Activated CD4-positive, alpha-beta memory T cell treated with anti-CD3 and anti-CD28 coated beads, Interleukin-2, amount 10 ng/mL, durations not matched to agents 7 days and 5 days (primary cell): ENCODE results near the gene VASP. TPM values are rescaled to one million over a fixed set of nuclear protein-coding genes. Genes with fewer than 3 reads are reported as not detected.

Source experiments
- CTCF ChIA-PET: fragments of 350-600 bp; sonication (Branson Sonifier 250); formaldehyde crosslinking; loops from one replicate; lab custom pipeline; 2021; ENCODE audit warnings: antibody characterized with exemption, inconsistent platforms; lab: Charles Lee
- POLR2A ChIA-PET: fragments of 350-600 bp; sonication (Branson Sonifier 250); formaldehyde crosslinking; loops from one replicate; lab custom pipeline; 2021; ENCODE audit warnings: antibody characterized with exemption; lab: Charles Lee
- DNase-seq: peaks from one replicate; pipeline ENCODE4 v3.0.0-alpha.2; 2020
- H3K27ac Mint-ChIP-seq: one replicate; pipeline ENCODE4 v1.8.0; 2021; ENCODE audit warnings: mild to moderate bottlenecking, mixed read lengths
- H3K27me3 Mint-ChIP-seq: one replicate; pipeline ENCODE4 v1.8.0; 2021; ENCODE audit warnings: mixed read lengths
- H3K36me3 Mint-ChIP-seq: one replicate; pipeline ENCODE4 v1.8.0; 2021; ENCODE audit warnings: low read depth, mixed read lengths
- H3K4me1 Mint-ChIP-seq: one replicate; pipeline ENCODE4 v1.8.0; 2021; ENCODE audit warnings: mixed read lengths
- H3K4me3 Mint-ChIP-seq: one replicate; pipeline ENCODE4 v1.8.0; 2021; ENCODE audit warnings: mild to moderate bottlenecking, mixed read lengths
- H3K9me3 Mint-ChIP-seq: one replicate; pipeline ENCODE4 v1.8.0; 2021; ENCODE audit warnings: mixed read lengths
- total RNA-seq, 2 experiments: library from RNA; stranded (reverse); gene quantifications; one replicate each; pipeline ENCODE4 v1.2.3, GENCODE V29; 2021

VASP gene
- 100 to 1,000 TPM; 224 to 233 TPM for total RNA-seq

- Mint-ChIP-seq H3K36me3 (peaks cover 35% of the 10 kb centered on the region), H3K4me1 (peaks cover 51% of the 10 kb centered on the region), H3K27me3 (no peaks in the 10 kb centered on the region), H3K4me3 (peak within 1 kb of the TSS; percentile 87), H3K27ac (peak within 1 kb of the TSS; percentile 96), H3K9me3 (no peaks in the 10 kb centered on the region)
- ChIA-PET POLR2A (interaction anchor here (0.8 to 4.5 kb wide), 6 partner anchors 8 to 135 kb away, joined by 3 to 24 read pairs (median 6); partner anchors contain the start of gene PPM1N), CTCF (interaction anchor here (0.9 to 1.8 kb wide), 3 partner anchors 12 to 210 kb away, joined by 3 to 5 read pairs (median 4); no protein-coding TSS in a partner anchor)
- DNase-seq: peak; percentile 96
Observed at GRCh38 chr19:45506989-45507871, at the start of gene VASP. TSS of gene VASP (plus strand) at chr19:45507479. CDS start at chr19:45507772, 293 bp downstream.

GRCh38 chr19:45457776-45458175 is 49.5 kb upstream of the VASP start:
- Mint-ChIP-seq H3K27ac (no peak overlapping the region), H3K27me3 (peaks cover 5% of the 10 kb centered on the region), H3K4me1 (peaks cover 16% of the 10 kb centered on the region), H3K36me3 (no peaks in the 10 kb centered on the region), H3K9me3 (no peaks in the 10 kb centered on the region), H3K4me3 (no peak overlapping the region)
- ChIA-PET CTCF (no interaction called here), POLR2A (interaction anchor here (0.7 to 5.4 kb wide), 2 partner anchors 11 to 152 kb away, joined by 3 to 25 read pairs; partner anchors contain the start of gene FOSB)
- no peak for DNase-seq

GRCh38 chr19:45460807-45461347 is 46.4 kb upstream of the VASP start:
- POLR2A ChIA-PET: interaction anchor here (1.7 kb wide), 1 partner anchor 21 kb away, joined by 6 read pairs; no protein-coding TSS in a partner anchor

GRCh38 chr19:45462174-45462573 is 45.1 kb upstream of the VASP start:
- no peaks in the 10 kb centered on the region for H3K36me3 Mint-ChIP-seq
- H3K9me3 Mint-ChIP-seq: no peaks in the 10 kb centered on the region
- ChIA-PET POLR2A (interaction anchor here (1.7 kb wide), 2 partner anchors 16 to 23 kb away, joined by 6 read pairs; no protein-coding TSS in a partner anchor), CTCF (interaction anchor here (0.7 to 2.6 kb wide), 4 partner anchors 12 to 24 kb away, joined by 3 to 7 read pairs (median 4); no protein-coding TSS in a partner anchor)
- H3K4me1 Mint-ChIP-seq: peaks cover 4% of the 10 kb centered on the region
- peaks cover 13% of the 10 kb centered on the region for H3K27me3 Mint-ChIP-seq
- no peak for DNase-seq
- H3K4me3 Mint-ChIP-seq: no peak overlapping the region
- no peak overlapping the region for H3K27ac Mint-ChIP-seq

More at GRCh38 chr19:45460807-45461347, 46.4 kb upstream of the VASP start:
- no peak for DNase-seq
- Mint-ChIP-seq H3K4me1 (peaks cover 9% of the 10 kb centered on the region), H3K27ac (no peak overlapping the region), H3K36me3 (no peaks in the 10 kb centered on the region), H3K9me3 (no peaks in the 10 kb centered on the region), H3K4me3 (no peak overlapping the region), H3K27me3 (peaks cover 11% of the 10 kb centered on the region)
- CTCF ChIA-PET: no interaction called here

- H3K9me3 Mint-ChIP-seq: no peaks in the 10 kb centered on the region
- H3K36me3 Mint-ChIP-seq: no peaks in the 10 kb centered on the region
- DNase-seq: no peak
- no peak overlapping the region for H3K4me3 Mint-ChIP-seq
- ChIA-PET POLR2A (interaction anchor here (1.7 kb wide), 1 partner anchor 15 kb away, joined by 6 read pairs; no protein-coding TSS in a partner anchor), CTCF (interaction anchor here (1.3 to 2.6 kb wide), 2 partner anchors 23 to 24 kb away, joined by 4 to 7 read pairs; no protein-coding TSS in a partner anchor)
- no peak overlapping the region for H3K27ac Mint-ChIP-seq
- peaks cover 13% of the 10 kb centered on the region for H3K27me3 Mint-ChIP-seq
- H3K4me1 Mint-ChIP-seq: peaks cover 12% of the 10 kb centered on the region
Observed at GRCh38 chr19:45463241-45463640, 44.0 kb upstream of the VASP start.

GRCh38 chr19:45464274-45464673 is 43.0 kb upstream of the VASP start:
- no peak for DNase-seq
- H3K4me3 Mint-ChIP-seq: no peak overlapping the region
- peaks cover 15% of the 10 kb centered on the region for H3K4me1 Mint-ChIP-seq
- H3K9me3 Mint-ChIP-seq: no peaks in the 10 kb centered on the region
- H3K27me3 Mint-ChIP-seq: peaks cover 13% of the 10 kb centered on the region
- ChIA-PET CTCF (interaction anchor here (0.6 to 1.2 kb wide), 3 partner anchors 14 to 1152 kb away, joined by 3 to 5 read pairs (median 3); no protein-coding TSS in a partner anchor), POLR2A (interaction anchor here (1.0 kb wide), 1 partner anchor 10 kb away, joined by 3 read pairs; no protein-coding TSS in a partner anchor)
- H3K36me3 Mint-ChIP-seq: no peaks in the 10 kb centered on the region
- H3K27ac Mint-ChIP-seq: no peak overlapping the region

GRCh38 chr19:45464852-45465441 is 42.3 kb upstream of the VASP start:
- H3K9me3 Mint-ChIP-seq: no peaks in the 10 kb centered on the region
- no peaks in the 10 kb centered on the region for H3K36me3 Mint-ChIP-seq
- DNase-seq: no peak
- POLR2A ChIA-PET: interaction anchor here (1.0 kb wide), 1 partner anchor 9 kb away, joined by 3 read pairs; no protein-coding TSS in a partner anchor
- CTCF ChIA-PET: interaction anchor here (0.9 to 1.2 kb wide), 2 partner anchors 14 to 26 kb away, joined by 3 to 5 read pairs; no protein-coding TSS in a partner anchor
- H3K27me3 Mint-ChIP-seq: peaks cover 13% of the 10 kb centered on the region
- H3K27ac Mint-ChIP-seq: no peak overlapping the region
- H3K4me3 Mint-ChIP-seq: no peak overlapping the region
- H3K4me1 Mint-ChIP-seq: peaks cover 21% of the 10 kb centered on the region

- CTCF ChIA-PET: interaction anchor here (0.6 to 4.4 kb wide), 9 partner anchors 10 to 159 kb away, joined by 3 to 77 read pairs (median 7); no protein-coding TSS in a partner anchor
- H3K36me3 Mint-ChIP-seq: no peaks in the 10 kb centered on the region
- POLR2A ChIA-PET: interaction anchor here (0.7 to 4.1 kb wide), 8 partner anchors 10 to 264 kb away, joined by 3 to 37 read pairs (median 12); no protein-coding TSS in a partner anchor
Observed at GRCh38 chr19:45467115-45467455, 40.2 kb upstream of the VASP start.

GRCh38 chr19:45467456-45468158 is 39.7 kb upstream of the VASP start, which contains the start of gene FOSB:
TSS of gene FOSB (plus strand) at chr19:45467996. CDS start at chr19:45468587, 591 bp downstream.
- CTCF ChIA-PET: interaction anchor here (0.6 to 4.4 kb wide), 11 partner anchors 10 to 302 kb away, joined by 3 to 77 read pairs (median 4); no protein-coding TSS in a partner anchor
- POLR2A ChIA-PET: interaction anchor here (0.6 to 4.1 kb wide), 14 partner anchors 11 to 376 kb away, joined by 3 to 37 read pairs (median 6); partner anchors contain the start of genes OPA3 and VASP
- peak within 1 kb of the TSS; percentile 91 for H3K27ac Mint-ChIP-seq
- DNase-seq: peak; percentile 94
- H3K36me3 Mint-ChIP-seq: no peaks in the 10 kb centered on the region
- no peaks in the 10 kb centered on the region for H3K9me3 Mint-ChIP-seq
- H3K4me1 Mint-ChIP-seq: peaks cover 27% of the 10 kb centered on the region
- peak within 1 kb of the TSS; percentile 88 for H3K4me3 Mint-ChIP-seq
- H3K27me3 Mint-ChIP-seq: peaks cover 17% of the 10 kb centered on the region

More at GRCh38 chr19:45467115-45467455, 40.2 kb upstream of the VASP start:
- Mint-ChIP-seq H3K4me1 (peaks cover 27% of the 10 kb centered on the region), H3K4me3 (peak overlapping the region; percentile 88), H3K27me3 (peaks cover 14% of the 10 kb centered on the region), H3K9me3 (no peaks in the 10 kb centered on the region), H3K27ac (no peak overlapping the region)
- no peak for DNase-seq

GRCh38 chr19:45468159-45468651 is 39.1 kb upstream of the VASP start:
- H3K4me1 Mint-ChIP-seq: peaks cover 29% of the 10 kb centered on the region
- DNase-seq: peak; percentile 61
- H3K36me3 Mint-ChIP-seq: no peaks in the 10 kb centered on the region
- no peaks in the 10 kb centered on the region for H3K9me3 Mint-ChIP-seq
- CTCF ChIA-PET: interaction anchor here (0.6 to 4.4 kb wide), 11 partner anchors 10 to 301 kb away, joined by 3 to 77 read pairs (median 7); no protein-coding TSS in a partner anchor
- peak overlapping the region; percentile 91 for H3K27ac Mint-ChIP-seq
- H3K27me3 Mint-ChIP-seq: peaks cover 20% of the 10 kb centered on the region
- H3K4me3 Mint-ChIP-seq: peak overlapping the region; percentile 88
- POLR2A ChIA-PET: interaction anchor here (1.1 to 4.1 kb wide), 15 partner anchors 11 to 249 kb away, joined by 3 to 37 read pairs (median 7); partner anchors contain the start of genes OPA3 and VASP

GRCh38 chr19:45468803-45469131 is 38.5 kb upstream of the VASP start:
- H3K4me3 Mint-ChIP-seq: peak overlapping the region; percentile 88
- no peak for DNase-seq
- peaks cover 29% of the 10 kb centered on the region for H3K4me1 Mint-ChIP-seq
- CTCF ChIA-PET: interaction anchor here (1.0 to 4.4 kb wide), 11 partner anchors 9 to 174 kb away, joined by 3 to 77 read pairs (median 8); partner anchors contain the start of genes PPM1N and PPP1R13L
- POLR2A ChIA-PET: interaction anchor here (0.6 to 4.1 kb wide), 17 partner anchors 9 to 376 kb away, joined by 3 to 37 read pairs (median 7); partner anchors contain the start of genes OPA3, PPP1R37, QPCTL and VASP
- H3K27me3 Mint-ChIP-seq: peaks cover 23% of the 10 kb centered on the region
- no peaks in the 10 kb centered on the region for H3K36me3 Mint-ChIP-seq
- H3K27ac Mint-ChIP-seq: peak overlapping the region; percentile 91
- no peaks in the 10 kb centered on the region for H3K9me3 Mint-ChIP-seq
